IPS-18a (cell line): ENCODE data around the gene DLX1.

Source experiments
- H3K27ac ChIP-seq: one replicate; pipeline ENCODE4 v1.5.1; 2013; ENCODE audit warnings: low read length
- H3K27me3 ChIP-seq: one replicate; pipeline ENCODE4 v1.6.1; 2013; ENCODE audit warnings: mild to moderate bottlenecking, low read length; ENCODE audit not compliant: control insufficient read depth, insufficient read depth
- H3K36me3 ChIP-seq: one replicate; pipeline ENCODE4 v1.6.1; 2013; ENCODE audit warnings: low read depth, low read length; ENCODE audit not compliant: control insufficient read depth
- H3K4me1 ChIP-seq: one replicate; pipeline ENCODE4 v1.6.1; 2013; ENCODE audit warnings: low read depth, low read length; ENCODE audit not compliant: control insufficient read depth
- H3K4me3 ChIP-seq: one replicate; pipeline ENCODE4 v1.5.1; 2013; ENCODE audit warnings: low read length
- H3K9ac ChIP-seq: one replicate; pipeline ENCODE4 v1.6.1; 2013; ENCODE audit warnings: mild to moderate bottlenecking, low read length, moderate library complexity
- H3K9me3 ChIP-seq: one replicate; pipeline ENCODE4 v1.6.1; 2013; ENCODE audit warnings: low read depth, low read length; ENCODE audit not compliant: control insufficient read depth

DLX1 gene

DNA sequence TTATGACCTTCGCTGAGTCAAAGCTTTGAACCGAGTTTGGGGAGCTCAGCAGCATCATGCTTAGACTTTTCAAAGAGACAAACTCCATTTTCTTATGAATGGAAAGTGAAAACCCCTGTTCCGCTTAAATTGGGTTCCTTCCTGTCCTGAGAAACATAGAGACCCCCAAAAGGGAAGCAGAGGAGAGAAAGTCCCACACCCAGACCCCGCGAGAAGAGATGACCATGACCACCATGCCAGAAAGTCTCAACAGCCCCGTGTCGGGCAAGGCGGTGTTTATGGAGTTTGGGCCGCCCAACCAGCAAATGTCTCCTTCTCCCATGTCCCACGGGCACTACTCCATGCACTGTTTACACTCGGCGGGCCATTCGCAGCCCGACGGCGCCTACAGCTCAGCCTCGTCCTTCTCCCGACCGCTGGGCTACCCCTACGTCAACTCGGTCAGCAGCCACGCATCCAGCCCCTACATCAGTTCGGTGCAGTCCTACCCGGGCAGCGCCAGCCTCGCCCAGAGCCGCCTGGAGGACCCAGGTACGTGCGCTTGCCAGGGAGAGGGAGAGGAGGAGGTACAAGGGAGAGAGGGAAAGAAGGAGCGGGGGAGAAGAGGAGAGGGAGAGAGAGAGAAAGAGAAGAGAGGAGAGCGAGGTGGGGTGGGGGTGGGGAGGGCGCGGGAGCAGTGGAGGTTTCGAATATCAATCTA, at the start of gene DLX1:
Gene DLX1 (plus strand): TSS at position 48 of the 700 bp plus-strand sequence. CDS start 171 bp downstream, at position 219.
- Histone ChIP-seq H3K27ac (no peak within 1 kb of the TSS), H3K36me3 (no peaks in the 10 kb centered on the region), H3K9me3 (no peaks in the 10 kb centered on the region), H3K4me3 (peak within 1 kb of the TSS; percentile 57), H3K27me3 (peaks cover 100% of the 10 kb centered on the region), H3K4me1 (peaks cover 32% of the 10 kb centered on the region), H3K9ac (no peak within 1 kb of the TSS)

DNA sequence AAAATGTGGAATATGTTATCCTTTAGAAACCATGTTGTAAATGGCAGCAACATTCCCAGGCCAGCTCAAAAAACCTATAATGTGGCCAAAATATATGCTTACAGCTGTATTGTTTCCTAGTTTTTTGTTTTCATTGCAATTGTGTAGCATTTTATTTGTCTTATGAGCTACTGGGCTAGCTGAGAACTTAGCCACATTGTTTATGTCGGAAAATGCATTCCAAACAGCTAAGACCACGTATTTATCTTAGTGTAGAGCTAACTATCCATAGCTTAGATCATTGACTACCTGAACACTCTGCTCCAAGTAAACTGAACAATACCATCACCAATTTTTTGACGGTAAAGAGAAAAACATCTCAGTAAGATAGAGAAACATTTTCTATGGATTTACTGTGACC, 47.2 kb upstream of the DLX1 start:
- no peaks in the 10 kb centered on the region for H3K27me3 ChIP-seq
- no peak overlapping the region for H3K9ac ChIP-seq
- H3K27ac ChIP-seq: no peak overlapping the region
- H3K36me3 ChIP-seq: no peaks in the 10 kb centered on the region
- H3K9me3 ChIP-seq: no peaks in the 10 kb centered on the region
- no peak overlapping the region for H3K4me3 ChIP-seq
- no peaks in the 10 kb centered on the region for H3K4me1 ChIP-seq

DNA sequence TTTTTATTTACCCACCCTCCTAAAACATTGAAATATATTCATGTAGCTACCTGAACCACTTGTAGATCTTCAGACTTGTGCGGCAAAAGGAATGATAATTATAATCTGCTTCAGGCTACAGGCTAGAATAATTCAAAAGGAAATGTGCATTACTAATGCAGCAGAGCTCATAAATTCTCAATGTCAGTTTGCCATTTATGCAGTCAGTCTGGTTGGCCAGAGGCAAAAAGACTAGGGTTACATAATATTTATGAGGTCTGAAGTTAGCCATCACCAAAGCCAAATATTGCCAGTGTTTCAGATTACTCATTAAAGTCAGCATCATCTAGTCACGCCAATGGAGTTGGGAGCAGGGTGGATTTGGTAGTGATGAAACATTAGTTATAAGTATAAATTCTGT, 46.7 kb upstream of the DLX1 start:
- Histone ChIP-seq H3K36me3 (no peaks in the 10 kb centered on the region), H3K4me1 (no peaks in the 10 kb centered on the region), H3K4me3 (no peak overlapping the region), H3K9ac (no peak overlapping the region), H3K9me3 (no peaks in the 10 kb centered on the region), H3K27ac (no peak overlapping the region), H3K27me3 (no peaks in the 10 kb centered on the region)

DNA sequence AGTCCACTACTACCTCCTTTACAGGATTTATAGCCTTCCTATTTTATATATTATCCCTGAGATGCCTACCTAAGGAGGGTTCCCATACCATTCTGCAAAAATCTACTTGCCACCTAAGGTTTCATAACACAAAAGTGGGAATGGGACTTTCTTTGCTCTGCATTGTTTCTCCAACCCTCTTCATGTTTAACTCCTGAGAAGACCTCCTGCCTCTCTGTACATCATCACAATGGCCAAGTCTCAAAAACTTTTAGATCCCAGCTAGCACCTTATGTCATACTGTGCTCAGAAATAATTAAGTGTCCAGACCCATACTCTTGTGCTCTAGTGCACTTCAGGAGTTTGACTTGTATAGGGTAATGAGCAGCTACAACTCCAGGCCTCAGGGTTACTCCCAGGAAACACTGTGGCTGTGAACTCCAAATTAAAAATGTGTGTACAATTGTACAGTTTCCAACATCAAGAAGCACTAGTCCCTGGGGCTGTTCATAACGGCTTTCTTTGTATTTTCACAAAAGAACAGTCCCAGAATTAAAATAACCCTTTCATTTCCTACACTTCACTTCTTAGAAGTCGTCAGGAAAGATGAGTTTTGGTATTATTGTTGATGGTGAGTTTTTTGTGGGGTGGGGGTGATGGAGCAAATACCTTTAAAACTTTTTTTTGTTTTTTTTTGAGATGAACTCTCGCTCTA, 46.1 kb upstream of the DLX1 start:
- Histone ChIP-seq H3K27me3 (no peaks in the 10 kb centered on the region), H3K36me3 (no peaks in the 10 kb centered on the region), H3K4me3 (no peak overlapping the region), H3K27ac (no peak overlapping the region), H3K9ac (no peak overlapping the region), H3K4me1 (no peaks in the 10 kb centered on the region), H3K9me3 (no peaks in the 10 kb centered on the region)

DNA sequence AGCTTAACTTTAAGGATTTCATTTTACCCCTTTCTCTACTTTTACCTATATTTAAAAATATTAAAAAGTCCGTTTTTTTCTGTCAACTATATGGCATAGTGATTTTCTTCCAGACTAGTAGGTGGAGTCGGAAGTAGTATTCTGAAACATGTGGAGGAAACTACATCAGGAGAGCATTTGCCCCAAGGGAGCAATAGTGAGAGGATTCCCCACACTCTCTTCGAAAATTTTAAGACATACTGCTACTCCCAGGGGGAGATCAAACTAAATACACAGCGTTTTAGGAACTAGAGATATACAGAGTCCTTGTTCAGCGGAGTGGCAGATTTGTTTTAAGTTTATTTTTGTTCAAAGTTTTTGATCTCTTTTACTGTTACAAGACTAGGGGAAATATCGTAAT, 45.0 kb upstream of the DLX1 start:
- H3K4me1 ChIP-seq: no peaks in the 10 kb centered on the region
- H3K36me3 ChIP-seq: no peaks in the 10 kb centered on the region
- no peak overlapping the region for H3K4me3 ChIP-seq
- H3K9ac ChIP-seq: no peak overlapping the region
- no peaks in the 10 kb centered on the region for H3K27me3 ChIP-seq
- no peak overlapping the region for H3K27ac ChIP-seq
- no peaks in the 10 kb centered on the region for H3K9me3 ChIP-seq

DNA sequence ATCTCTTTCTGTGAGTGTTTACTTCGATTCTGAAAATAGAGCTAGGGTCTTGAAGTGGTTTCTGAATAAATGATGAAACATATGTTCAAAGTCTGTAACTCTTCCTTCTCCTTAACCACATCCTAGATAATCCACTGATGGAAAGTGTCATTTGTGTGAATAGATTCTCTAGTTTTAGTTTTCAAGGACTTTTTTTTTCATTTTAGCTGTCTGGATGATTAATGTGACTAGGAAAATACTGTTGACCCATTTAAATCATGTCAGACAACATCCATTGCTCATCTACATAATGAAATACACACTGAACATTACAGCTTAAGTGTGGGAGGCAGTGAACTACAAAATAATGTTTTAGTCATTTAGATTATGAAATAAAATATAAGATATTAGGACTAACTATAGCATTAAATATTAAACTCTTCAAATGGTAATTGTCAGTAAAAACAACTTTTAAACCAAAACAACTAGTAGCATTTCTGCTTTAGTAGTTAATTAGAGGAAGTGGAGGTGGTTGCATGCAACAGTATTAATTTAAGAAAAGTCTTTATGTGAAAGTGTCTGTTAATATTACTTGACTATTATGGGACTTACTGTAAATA, 39.1 kb upstream of the DLX1 start:
- no peak overlapping the region for H3K9ac ChIP-seq
- no peaks in the 10 kb centered on the region for H3K36me3 ChIP-seq
- H3K4me3 ChIP-seq: no peak overlapping the region
- no peaks in the 10 kb centered on the region for H3K4me1 ChIP-seq
- H3K27ac ChIP-seq: no peak overlapping the region
- no peaks in the 10 kb centered on the region for H3K9me3 ChIP-seq
- no peaks in the 10 kb centered on the region for H3K27me3 ChIP-seq

DNA sequence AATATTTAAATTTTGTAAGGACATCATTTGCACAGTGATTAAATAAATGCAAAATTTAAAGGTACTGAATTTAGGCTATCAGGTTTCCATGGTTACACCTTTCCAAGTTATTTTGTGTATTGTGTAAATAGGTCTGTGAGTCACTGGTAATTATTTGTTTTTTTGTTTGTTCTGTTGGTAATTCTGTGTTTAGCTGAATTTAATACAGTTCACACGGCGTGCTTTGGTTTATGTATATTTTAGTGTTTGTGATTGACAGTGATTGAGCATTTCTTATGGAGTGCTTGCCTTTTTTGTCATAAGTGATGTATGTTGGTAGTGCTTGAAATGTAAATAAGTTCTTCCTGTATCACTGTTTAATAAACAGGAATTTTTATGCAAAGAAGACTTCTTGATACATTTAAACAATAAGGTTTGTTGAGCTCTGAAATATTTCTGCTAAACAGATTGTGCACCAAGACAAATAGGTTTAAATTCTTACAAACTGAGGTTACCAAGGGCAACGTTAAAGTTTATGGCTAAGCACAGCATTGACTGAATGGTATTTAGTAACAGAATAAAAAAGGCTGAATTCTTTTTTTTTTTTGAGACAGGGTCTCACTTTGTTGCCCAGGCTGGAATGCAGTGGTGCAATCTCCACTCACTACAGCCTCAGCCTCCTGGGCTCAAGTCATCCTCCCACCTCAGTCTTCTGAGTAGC, 38.3 kb upstream of the DLX1 start:
- Histone ChIP-seq H3K9ac (no peak overlapping the region), H3K9me3 (no peaks in the 10 kb centered on the region), H3K36me3 (no peaks in the 10 kb centered on the region), H3K27me3 (no peaks in the 10 kb centered on the region), H3K27ac (no peak overlapping the region), H3K4me3 (no peak overlapping the region), H3K4me1 (no peaks in the 10 kb centered on the region)

DNA sequence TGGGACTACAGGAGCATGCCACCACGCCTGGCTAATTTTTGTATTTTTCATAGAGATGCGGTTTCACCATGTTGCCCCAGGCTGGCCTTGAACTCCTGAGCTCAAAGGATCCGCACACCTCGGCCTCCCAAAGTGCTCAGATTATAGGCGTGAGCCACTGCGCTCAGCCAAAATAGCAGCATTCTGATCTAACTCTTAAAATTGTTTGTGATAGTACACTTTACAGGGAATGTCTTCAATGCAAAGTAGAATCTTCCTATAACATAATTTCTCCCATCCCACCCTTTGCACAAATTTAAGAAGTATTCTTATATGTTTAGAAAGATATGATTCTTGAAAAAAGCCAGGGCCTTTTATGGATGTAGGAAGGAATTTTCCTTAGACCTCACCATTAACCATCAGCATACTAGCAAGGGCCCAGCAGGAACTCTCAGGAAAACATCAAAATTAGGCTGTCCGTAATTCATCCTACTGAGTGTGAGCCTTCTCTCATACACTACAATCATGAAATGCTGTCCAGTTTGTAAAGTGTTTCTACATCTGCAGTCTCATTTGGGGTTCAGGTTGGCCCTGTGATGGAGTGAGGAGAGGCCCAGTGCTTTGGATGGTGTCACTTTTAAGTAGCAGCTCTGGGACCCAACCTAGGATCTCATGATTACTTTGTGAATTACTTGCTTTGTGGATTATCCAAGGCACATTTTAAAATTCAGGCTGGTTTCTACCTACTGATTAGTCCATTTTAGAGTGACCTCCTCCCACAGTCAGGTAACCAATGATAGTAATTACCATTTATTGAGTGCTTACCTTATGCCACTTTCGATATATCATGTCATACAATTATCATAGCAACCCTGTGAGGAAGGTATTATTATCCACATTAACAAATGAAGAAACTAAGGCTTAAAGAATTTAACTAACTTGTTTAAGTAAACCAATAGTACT, 37.5 kb upstream of the DLX1 start:
- H3K9ac ChIP-seq: no peak overlapping the region
- no peaks in the 10 kb centered on the region for H3K36me3 ChIP-seq
- no peaks in the 10 kb centered on the region for H3K27me3 ChIP-seq
- H3K4me1 ChIP-seq: no peaks in the 10 kb centered on the region
- no peaks in the 10 kb centered on the region for H3K9me3 ChIP-seq
- H3K4me3 ChIP-seq: no peak overlapping the region
- H3K27ac ChIP-seq: no peak overlapping the region

DNA sequence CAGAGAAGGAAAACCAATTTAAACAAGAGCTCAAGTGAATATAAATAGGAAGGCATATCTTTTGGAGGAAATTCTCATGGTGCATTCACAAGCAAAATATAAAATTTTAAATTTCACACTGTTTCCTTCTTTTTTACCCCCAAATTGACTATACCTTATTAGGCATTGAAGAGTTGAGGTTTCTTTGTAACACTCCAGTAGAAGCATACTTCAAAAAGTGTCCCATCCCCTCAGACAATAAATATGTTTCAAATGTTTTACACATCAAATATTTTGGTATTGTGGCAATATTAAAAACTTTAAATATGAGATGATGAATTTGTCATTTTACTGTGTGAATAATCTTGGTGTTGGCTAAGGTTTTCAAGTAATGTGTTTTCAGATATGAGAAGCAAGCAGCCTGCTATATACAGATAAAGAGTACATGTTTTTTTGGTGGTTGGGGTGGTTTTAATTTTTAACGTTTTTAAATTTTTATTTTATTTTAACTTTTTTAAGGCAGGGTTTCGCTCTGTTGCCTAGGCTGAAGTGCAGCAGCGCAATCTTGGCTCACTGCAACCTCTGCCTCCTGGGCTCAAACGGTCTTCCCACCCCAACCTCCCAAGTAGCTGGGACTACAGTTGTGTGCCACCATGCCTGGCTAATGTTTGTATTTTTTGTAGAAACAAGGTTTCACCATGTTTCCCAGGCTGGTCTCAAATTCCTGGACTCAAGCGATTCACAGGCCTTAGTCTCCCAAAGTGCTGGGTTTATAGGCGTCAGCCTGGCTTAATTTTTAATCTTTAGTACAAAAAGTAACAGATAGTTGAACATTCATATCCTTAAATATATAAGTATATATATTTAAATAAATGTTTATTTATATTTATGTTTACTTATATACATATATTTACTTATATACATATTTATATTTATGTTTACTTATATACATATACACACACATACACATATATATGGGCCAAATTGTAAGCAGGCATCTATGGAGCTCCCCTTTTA, 36.5 kb upstream of the DLX1 start:
- H3K4me3 ChIP-seq: no peak overlapping the region
- H3K9me3 ChIP-seq: no peaks in the 10 kb centered on the region
- H3K27me3 ChIP-seq: no peaks in the 10 kb centered on the region
- H3K4me1 ChIP-seq: no peaks in the 10 kb centered on the region
- H3K27ac ChIP-seq: no peak overlapping the region
- H3K9ac ChIP-seq: no peak overlapping the region
- H3K36me3 ChIP-seq: no peaks in the 10 kb centered on the region

DNA sequence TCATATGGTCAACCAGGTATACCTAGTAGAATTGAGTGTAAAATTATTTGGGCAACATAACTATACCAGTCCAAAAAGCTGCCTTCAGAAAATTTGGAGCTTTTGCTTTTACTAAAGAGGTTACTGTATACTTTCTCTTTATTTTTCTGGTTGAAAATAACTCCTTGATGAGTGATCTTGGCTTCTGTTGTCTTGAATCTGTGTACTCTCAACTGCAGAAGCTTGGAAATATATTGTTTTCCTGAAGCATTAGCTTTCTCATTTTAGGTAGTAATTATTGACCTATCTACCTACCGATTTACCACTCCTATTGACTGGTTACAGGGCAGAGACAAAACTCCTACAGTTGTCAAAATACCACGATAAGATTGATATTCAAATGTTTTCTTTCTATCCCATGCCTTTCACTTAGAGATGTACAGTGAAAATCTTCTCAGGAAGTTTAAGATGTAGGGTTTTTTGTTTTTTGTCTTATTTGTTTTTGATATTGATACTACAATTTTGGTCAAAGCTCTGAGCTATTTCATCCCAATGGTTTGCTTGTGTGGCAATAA, 35.7 kb upstream of the DLX1 start:
- Histone ChIP-seq H3K9ac (no peak overlapping the region), H3K4me3 (no peak overlapping the region), H3K4me1 (no peaks in the 10 kb centered on the region), H3K27me3 (no peaks in the 10 kb centered on the region), H3K36me3 (no peaks in the 10 kb centered on the region), H3K9me3 (no peaks in the 10 kb centered on the region), H3K27ac (no peak overlapping the region)
